Lower leg skin (tissue), 3 donors: Measurements from ENCODE around the gene RPL3.

Experiments
- CTCF ChIP-seq, 3 donors: fragments of 450-650 bp; IDR thresholded peaks; one replicate each; pipeline ENCODE4 v1.5.1; 2016; ENCODE audit warnings: antibody characterized with exemption in 3 of 3, mild to moderate bottlenecking in 3 of 3, moderate library complexity in 2 of 3
- POLR2A ChIP-seq, 2 donors: fragments of 450-650 bp; IDR thresholded peaks; one replicate each; pipeline ENCODE4 v1.6.1; 2016 to 2017; ENCODE audit warnings: antibody characterized with exemption in 2 of 2, mild to moderate bottlenecking in 1 of 2, moderate library complexity in 1 of 2

- TF ChIP-seq CTCF (IDR thresholded peaks at IDR 0.05) = no peak
- no peak for TF ChIP-seq POLR2A (IDR thresholded peaks at IDR 0.05)
Observed at GRCh38 chr22:39294571-39295468, 24.6 kb downstream of the RPL3 start.
